Measurements from ENCODE around the gene GPN2. TPM values are rescaled to one million over a fixed set of nuclear protein-coding genes. Genes with fewer than 3 reads are reported as not detected.

GPN2 gene
- total and polyA plus RNA-seq, 3 donors from 2014 or later = 19.8 to 22.2 (median 22.2) TPM

GRCh38 chr1:26826261-26827105 lies 63.6 kb downstream of the GPN2 start, which contains the start of gene ZDHHC18:
ZDHHC18 (plus strand) TSS chr1:26826688; CDS start chr1:26826805, 117 bp downstream.
- DNase-seq = peak; percentile 57
- 1 to 2% methylated on average over 13 to 72 of the region's 107 CpGs for WGBS, 2 donors
- peak within 1 kb of the TSS; percentile 39 to 75 for H3K27ac ChIP-seq
- H3K36me3 ChIP-seq (ENCODE audit: low read depth, missing control alignments) = no peaks in the 10 kb centered on the region
- H3K27me3 ChIP-seq = no peaks in the 10 kb centered on the region
- H3K4me3 ChIP-seq = peak within 1 kb of the TSS; percentile 71 to 75
- no peaks in the 10 kb centered on the region for H3K9me3 ChIP-seq
- intact Hi-C loops (cut with DNase I; ENCODE audit: low total_unique reads) = no loop called here
- TF ChIP-seq CTCF (IDR thresholded peaks at IDR 0.05) = peak; percentile 40 to 77 (median 42)
- TF ChIP-seq POLR2A (IDR thresholded peaks at IDR 0.05) = no peak
- peaks cover 16% of the 10 kb centered on the region for H3K4me1 ChIP-seq

Other genes with a start within 250 kb of the GPN2 start
- gene ARID1A, start 194.3 kb downstream of the GPN2 start, total RNA-seq = 100 to 1,000 TPM; 106 to 119 TPM
- 53.7 TPM for gene ARID1A, start 194.3 kb downstream of the GPN2 start, polyA plus RNA-seq (ENCODE audit: insufficient read depth, low read depth, low replicate concordance)
- 10 to 100 TPM; 47.6 to 52.5 TPM for gene PIGV, start 102.3 kb downstream of the GPN2 start, total RNA-seq
- 101 TPM for gene PIGV, start 102.3 kb downstream of the GPN2 start, polyA plus RNA-seq (ENCODE audit: insufficient read depth, low read depth, low replicate concordance)
- 10 to 100 TPM; 20.6 to 30.7 TPM for gene ZDHHC18, start 63.6 kb downstream of the GPN2 start, total RNA-seq
- gene ZDHHC18, start 63.6 kb downstream of the GPN2 start, polyA plus RNA-seq (ENCODE audit: insufficient read depth, low read depth, low replicate concordance) = 17.9 TPM
- under 1 TPM in 1 of 2 donors, not detected in 1; 0.31 TPM for gene SFN, start 27.1 kb downstream of the GPN2 start, total RNA-seq
- 0.41 TPM for gene SFN, start 27.1 kb downstream of the GPN2 start, polyA plus RNA-seq (ENCODE audit: insufficient read depth, low read depth, low replicate concordance)
- 10 to 100 TPM; 16.5 to 18.9 TPM for gene GPATCH3, start 10.2 kb upstream of the GPN2 start, total RNA-seq
- gene GPATCH3, start 10.2 kb upstream of the GPN2 start, polyA plus RNA-seq (ENCODE audit: insufficient read depth, low read depth, low replicate concordance) = 17.7 TPM
- 1 to 10 TPM in 1 of 2 donors, under 1 TPM in 1; 0.93 to 2.0 TPM for gene NR0B2, start 23.7 kb upstream of the GPN2 start, total RNA-seq
- gene NR0B2, start 23.7 kb upstream of the GPN2 start, polyA plus RNA-seq (ENCODE audit: insufficient read depth, low read depth, low replicate concordance) = 1.2 TPM
- gene NUDC, start 31.5 kb upstream of the GPN2 start, total RNA-seq = 10 to 100 TPM; 78.9 to 95.0 TPM
- 153 TPM for gene NUDC, start 31.5 kb upstream of the GPN2 start, polyA plus RNA-seq (ENCODE audit: insufficient read depth, low read depth, low replicate concordance)
- 1 to 10 TPM; 3.8 to 4.8 TPM for gene KDF1, start 70.2 kb upstream of the GPN2 start, total RNA-seq
- 4.0 TPM for gene KDF1, start 70.2 kb upstream of the GPN2 start, polyA plus RNA-seq (ENCODE audit: insufficient read depth, low read depth, low replicate concordance)
- 1 to 10 TPM; 5.7 to 7.7 TPM for gene TRNP1, start 103.4 kb upstream of the GPN2 start, total RNA-seq
- gene TRNP1, start 103.4 kb upstream of the GPN2 start, polyA plus RNA-seq (ENCODE audit: insufficient read depth, low read depth, low replicate concordance) = 4.3 TPM
- gene TENT5B, start 122.6 kb upstream of the GPN2 start, total RNA-seq = 10 to 100 TPM; 10.5 to 10.7 TPM
- gene TENT5B, start 122.6 kb upstream of the GPN2 start, polyA plus RNA-seq (ENCODE audit: insufficient read depth, low read depth, low replicate concordance) = 10.7 TPM